Neural cell (in vitro differentiated cells): ENCODE data around the gene GTF2IRD1.

Source experiments
- EP300 ChIP-seq: fragments of 450-650 bp; conservative IDR thresholded peaks from 2 replicates; pipeline ENCODE4 v1.6.1; 2014; ENCODE audit warnings: antibody characterized with exemption, mild to moderate bottlenecking, moderate library complexity; ENCODE audit not compliant: poor library complexity, severe bottlenecking
- EZH2 ChIP-seq: fragments of 200-600, 300-800 bp; shearing (Covaris generic), sonication (generic); IDR thresholded peaks from 2 replicates; pipeline ENCODE4 v1.6.1; 2014; ENCODE audit warnings: antibody characterized with exemption, low read length, borderline replicate concordance, mild to moderate bottlenecking; ENCODE audit not compliant: insufficient read depth, poor library complexity, severe bottlenecking
- POLR2AphosphoS5 ChIP-seq: IDR thresholded peaks from 2 replicates; pipeline ENCODE4 v1.6.1; 2012
- RAD21 ChIP-seq: fragments of 450-650 bp; conservative IDR thresholded peaks from 2 replicates; pipeline ENCODE4 v1.6.1; 2014; ENCODE audit warnings: antibody characterized with exemption, mild to moderate bottlenecking, moderate library complexity
- TAF1 ChIP-seq: IDR thresholded peaks from 2 replicates; pipeline ENCODE4 v1.6.1; 2012; ENCODE audit warnings: low read depth
- TF ChIP-seq, protein P1 (sequence below): fragments of 450-650 bp; IDR thresholded peaks from 2 replicates; pipeline ENCODE4 v1.5.1; 2014; ENCODE audit warnings: antibody characterized with exemption, mild to moderate bottlenecking, moderate library complexity; ENCODE audit not compliant: poor library complexity, severe bottlenecking
- TF ChIP-seq, protein P2 (sequence below): IDR thresholded peaks from 2 replicates; pipeline ENCODE4 v1.6.1; 2012; ENCODE audit warnings: borderline replicate concordance

DNA sequence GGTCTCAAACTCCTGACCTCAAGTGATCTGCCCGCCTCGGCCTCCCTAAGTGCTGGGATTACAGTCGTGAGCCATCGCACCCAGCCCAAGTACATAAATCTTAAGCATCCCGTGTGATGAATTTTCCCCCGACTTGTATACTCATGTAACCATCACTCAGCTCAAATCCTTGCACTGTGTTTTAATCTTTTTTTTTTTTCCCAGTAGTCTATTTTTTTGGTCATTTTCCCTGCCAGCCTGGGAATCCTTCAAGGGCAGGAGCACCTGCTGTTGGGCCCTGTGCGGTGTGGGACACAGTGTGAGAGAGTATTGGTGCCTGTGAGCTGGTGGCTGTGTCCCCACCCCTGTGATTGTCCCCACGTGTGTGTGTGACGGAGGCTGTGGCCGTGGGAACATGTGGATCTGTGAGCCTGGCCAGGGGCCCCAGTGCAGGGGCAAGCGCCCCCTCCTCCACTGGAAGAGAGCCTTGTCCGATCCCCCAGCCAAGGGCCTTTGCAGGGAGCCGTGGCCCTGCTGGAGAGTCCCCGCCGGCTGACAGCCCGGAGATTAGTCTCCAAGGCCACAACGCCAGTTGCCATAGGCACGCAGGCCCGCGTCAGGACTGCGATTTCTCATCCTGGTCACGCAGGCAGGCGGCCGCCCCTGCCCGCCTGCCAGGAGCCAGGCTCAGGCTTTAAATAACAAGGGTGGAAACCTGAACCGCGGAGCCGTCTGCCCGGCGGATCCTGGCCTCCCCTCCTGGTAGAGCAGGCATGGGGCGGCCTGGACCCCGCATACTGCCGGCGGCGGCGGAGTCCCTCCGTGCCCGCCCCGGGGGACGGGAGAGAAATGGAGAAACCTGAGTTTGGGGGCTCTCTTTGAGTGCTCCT is 26.5 kb downstream of the GTF2IRD1 start:
- TF ChIP-seq, protein P1, sequence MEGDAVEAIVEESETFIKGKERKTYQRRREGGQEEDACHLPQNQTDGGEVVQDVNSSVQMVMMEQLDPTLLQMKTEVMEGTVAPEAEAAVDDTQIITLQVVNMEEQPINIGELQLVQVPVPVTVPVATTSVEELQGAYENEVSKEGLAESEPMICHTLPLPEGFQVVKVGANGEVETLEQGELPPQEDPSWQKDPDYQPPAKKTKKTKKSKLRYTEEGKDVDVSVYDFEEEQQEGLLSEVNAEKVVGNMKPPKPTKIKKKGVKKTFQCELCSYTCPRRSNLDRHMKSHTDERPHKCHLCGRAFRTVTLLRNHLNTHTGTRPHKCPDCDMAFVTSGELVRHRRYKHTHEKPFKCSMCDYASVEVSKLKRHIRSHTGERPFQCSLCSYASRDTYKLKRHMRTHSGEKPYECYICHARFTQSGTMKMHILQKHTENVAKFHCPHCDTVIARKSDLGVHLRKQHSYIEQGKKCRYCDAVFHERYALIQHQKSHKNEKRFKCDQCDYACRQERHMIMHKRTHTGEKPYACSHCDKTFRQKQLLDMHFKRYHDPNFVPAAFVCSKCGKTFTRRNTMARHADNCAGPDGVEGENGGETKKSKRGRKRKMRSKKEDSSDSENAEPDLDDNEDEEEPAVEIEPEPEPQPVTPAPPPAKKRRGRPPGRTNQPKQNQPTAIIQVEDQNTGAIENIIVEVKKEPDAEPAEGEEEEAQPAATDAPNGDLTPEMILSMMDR, result peak; percentile 15
- TF ChIP-seq RAD21, result peak; percentile 41
- no peak for TF ChIP-seq EZH2
- no peak for TF ChIP-seq EP300
- TF ChIP-seq, protein P2, sequence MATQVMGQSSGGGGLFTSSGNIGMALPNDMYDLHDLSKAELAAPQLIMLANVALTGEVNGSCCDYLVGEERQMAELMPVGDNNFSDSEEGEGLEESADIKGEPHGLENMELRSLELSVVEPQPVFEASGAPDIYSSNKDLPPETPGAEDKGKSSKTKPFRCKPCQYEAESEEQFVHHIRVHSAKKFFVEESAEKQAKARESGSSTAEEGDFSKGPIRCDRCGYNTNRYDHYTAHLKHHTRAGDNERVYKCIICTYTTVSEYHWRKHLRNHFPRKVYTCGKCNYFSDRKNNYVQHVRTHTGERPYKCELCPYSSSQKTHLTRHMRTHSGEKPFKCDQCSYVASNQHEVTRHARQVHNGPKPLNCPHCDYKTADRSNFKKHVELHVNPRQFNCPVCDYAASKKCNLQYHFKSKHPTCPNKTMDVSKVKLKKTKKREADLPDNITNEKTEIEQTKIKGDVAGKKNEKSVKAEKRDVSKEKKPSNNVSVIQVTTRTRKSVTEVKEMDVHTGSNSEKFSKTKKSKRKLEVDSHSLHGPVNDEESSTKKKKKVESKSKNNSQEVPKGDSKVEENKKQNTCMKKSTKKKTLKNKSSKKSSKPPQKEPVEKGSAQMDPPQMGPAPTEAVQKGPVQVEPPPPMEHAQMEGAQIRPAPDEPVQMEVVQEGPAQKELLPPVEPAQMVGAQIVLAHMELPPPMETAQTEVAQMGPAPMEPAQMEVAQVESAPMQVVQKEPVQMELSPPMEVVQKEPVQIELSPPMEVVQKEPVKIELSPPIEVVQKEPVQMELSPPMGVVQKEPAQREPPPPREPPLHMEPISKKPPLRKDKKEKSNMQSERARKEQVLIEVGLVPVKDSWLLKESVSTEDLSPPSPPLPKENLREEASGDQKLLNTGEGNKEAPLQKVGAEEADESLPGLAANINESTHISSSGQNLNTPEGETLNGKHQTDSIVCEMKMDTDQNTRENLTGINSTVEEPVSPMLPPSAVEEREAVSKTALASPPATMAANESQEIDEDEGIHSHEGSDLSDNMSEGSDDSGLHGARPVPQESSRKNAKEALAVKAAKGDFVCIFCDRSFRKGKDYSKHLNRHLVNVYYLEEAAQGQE, result peak; percentile 18
- TF ChIP-seq TAF1, result no peak
- peak; percentile 25 for TF ChIP-seq POLR2AphosphoS5
